Right kidney (tissue), 1 donor: ENCODE results near the gene TMEM258.

Source experiments
- DNase-seq: peaks from one replicate; pipeline ENCODE4 v3.0.0-alpha.2; 2016

TMEM258 gene

GRCh38 chr11:61827571-61828378 lies 35.4 kb upstream of the TMEM258 start, which contains the start of gene FADS2:
TSS of gene FADS2 (plus strand) at chr11:61828300. CDS start at chr11:61828391, 91 bp downstream.
- peak; percentile 92 for DNase-seq

GRCh38 chr11:61826930-61827570 lies 34.7 kb upstream of the TMEM258 start:
- DNase-seq, result no peak

- no peak for DNase-seq
These were observed 27.8 kb upstream of the TMEM258 start for GRCh38 chr11:61820174-61820573.

GRCh38 chr11:61817471-61818202 lies 25.2 kb upstream of the TMEM258 start:
- DNase-seq, result no peak

GRCh38 chr11:61816736-61817455 lies 24.5 kb upstream of the TMEM258 start, which contains the start of gene FADS1:
TSS of gene FADS1 (minus strand) at chr11:61817003. CDS start at chr11:61816929, 74 bp downstream.
- DNase-seq, result peak; percentile 91

- peak; percentile 86 for DNase-seq
These were observed 23.7 kb upstream of the TMEM258 start for GRCh38 chr11:61815790-61816735.

- DNase-seq, result peak; percentile 87
These were observed 22.8 kb upstream of the TMEM258 start for GRCh38 chr11:61814958-61815789.

GRCh38 chr11:61814247-61814957 lies 22.0 kb upstream of the TMEM258 start:
- DNase-seq, result no peak

- DNase-seq, result no peak
These were observed 20.5 kb upstream of the TMEM258 start for GRCh38 chr11:61812736-61813411.

- no peak for DNase-seq
These were observed 19.4 kb upstream of the TMEM258 start for GRCh38 chr11:61811831-61812230.

- no peak for DNase-seq
These were observed 18.3 kb upstream of the TMEM258 start for GRCh38 chr11:61810671-61811175.

GRCh38 chr11:61806785-61807184 lies 14.4 kb upstream of the TMEM258 start:
- DNase-seq, result no peak

- no peak for DNase-seq
These were observed 12.7 kb upstream of the TMEM258 start for GRCh38 chr11:61805146-61805545.

GRCh38 chr11:61803889-61804647 lies 11.7 kb upstream of the TMEM258 start:
- no peak for DNase-seq

- no peak for DNase-seq
These were observed 10.2 kb upstream of the TMEM258 start for GRCh38 chr11:61802605-61803004.

GRCh38 chr11:61800331-61801281 lies 8.2 kb upstream of the TMEM258 start:
- no peak for DNase-seq
